Measurements from ENCODE around the gene TRABD2B.

Gene TRABD2B

DNA sequence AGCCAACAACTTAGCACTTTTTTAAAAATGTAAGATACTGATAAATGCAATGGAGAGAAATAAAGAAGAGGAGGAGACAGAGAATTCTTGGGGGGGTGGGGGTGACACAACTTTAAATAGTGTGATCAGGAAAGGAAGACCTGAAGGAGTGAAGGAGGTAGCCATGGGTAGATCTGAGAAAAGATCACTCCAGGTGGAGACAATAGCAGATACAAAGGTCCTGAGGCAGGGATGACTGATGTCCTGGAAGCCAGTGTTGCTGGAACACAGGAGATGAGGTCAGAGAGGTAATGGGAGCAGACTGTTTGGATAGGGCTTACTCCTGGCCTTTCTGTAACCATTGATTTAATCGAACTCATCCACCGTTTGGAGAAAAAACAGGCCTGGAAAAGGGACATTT lies 24.6 kb upstream of the TRABD2B start:
- no peak for DNase-seq (ENCODE audit: low read depth)

DNA sequence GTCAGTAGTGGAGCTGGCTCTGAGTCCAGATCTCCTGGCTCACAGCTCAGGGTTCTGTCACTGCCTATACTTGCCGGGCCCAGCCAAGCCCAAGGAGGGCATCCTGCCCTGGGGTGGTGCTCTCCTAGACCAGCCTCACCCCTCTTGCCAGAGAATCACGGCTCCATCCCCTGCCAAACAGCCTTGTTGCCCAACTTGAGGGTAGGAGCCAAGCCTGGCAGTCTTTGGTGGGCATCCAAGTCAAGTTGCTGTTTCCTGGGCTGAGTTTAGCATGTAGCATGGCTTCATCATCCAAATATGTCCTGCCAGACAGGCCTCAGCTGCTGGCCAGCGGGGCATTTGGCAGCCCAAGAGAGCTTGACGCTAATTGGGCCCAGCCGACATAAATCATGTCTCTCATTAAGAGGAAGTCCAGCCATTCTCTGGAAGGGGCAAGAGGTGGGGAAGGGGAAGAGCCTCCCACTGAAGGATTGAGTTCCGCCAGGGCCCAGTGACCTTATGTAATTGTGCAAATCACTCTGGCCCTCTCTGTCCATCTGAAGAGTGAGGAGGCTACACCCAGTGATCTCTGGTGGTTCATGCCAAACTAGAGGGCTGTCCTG lies 22.6 kb upstream of the TRABD2B start:
- DNase-seq (ENCODE audit: low read depth) = no peak

DNA sequence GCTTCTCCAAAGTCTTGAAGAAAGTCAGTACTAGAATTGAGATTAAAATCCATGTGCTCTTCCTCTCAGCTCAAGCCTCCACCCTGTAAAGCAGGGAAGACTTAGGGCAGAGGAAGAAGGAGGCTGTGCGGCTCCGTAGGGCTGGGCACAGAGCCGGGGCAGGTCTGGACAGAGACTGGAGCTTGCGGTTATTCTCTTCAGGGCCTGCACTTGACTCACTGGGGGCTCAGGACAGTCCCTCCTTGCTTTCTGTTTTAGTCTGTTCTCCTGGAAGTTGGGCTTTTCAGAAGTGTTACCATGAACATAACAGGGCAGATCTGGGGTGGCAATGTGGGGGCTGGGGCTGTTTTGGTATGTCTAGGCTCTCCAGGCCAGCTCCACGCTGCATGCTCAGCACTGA lies 21.6 kb upstream of the TRABD2B start:
- peak; percentile 45 for DNase-seq (ENCODE audit: low read depth)

DNA sequence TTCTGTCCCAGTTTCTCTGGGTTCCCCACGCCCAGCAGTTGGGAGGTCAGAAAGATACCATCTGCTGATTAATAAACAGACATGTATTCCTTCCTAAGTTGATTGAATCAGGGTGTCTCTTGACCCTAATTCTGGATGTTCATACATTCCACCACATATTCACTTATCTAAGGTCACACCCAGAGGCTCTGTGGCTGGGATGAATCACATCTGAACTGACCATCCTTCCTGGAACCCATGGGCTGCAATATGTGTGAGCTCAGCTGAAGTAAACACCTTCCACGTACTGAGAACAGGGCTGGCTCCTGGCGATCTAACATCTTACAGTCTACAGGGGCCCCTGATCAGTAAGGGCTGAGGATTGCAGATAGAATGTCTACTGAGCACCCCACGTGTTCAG lies 20.5 kb upstream of the TRABD2B start:
- DNase-seq (ENCODE audit: low read depth) = peak; percentile 98

DNA sequence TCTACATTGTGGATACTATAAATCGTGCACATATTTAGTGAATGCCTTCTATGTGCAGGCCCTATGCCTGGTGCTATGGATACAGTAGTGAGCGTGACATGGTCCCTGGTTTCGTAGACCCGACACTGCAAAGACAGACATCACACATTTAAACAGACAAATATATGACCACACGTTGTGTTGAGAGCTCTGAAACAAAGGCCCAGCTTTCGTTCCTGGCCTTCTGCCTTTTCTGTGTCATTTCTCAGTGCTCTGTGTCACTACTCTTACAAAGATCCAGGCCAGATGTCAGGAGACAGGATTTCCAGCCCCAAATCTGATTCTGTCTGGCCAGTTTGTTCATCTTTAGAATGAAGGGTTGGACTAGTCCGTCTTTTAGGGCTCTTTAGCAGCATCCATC lies 19.3 kb upstream of the TRABD2B start:
- DNase-seq (ENCODE audit: low read depth) = no peak

DNA sequence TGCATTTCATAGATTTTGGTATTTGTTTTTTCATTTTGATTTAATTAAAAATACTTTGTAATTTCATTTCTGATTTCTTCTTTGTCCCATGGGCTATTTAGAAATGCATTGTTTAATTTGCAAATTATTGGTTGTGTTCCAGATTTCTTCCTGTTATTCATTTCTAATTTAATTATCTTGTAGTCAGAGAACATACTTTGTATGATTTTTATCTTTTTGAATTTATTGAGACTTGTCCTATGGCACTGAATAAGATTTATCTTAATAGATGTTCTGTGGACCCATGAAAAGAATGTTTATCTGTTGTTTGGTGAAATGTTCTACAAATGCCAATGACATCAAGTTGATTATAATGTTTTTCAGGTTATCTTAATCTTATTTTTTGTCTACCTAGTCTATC lies 16.1 kb upstream of the TRABD2B start:
- DNase-seq (ENCODE audit: low read depth) = no peak

DNA sequence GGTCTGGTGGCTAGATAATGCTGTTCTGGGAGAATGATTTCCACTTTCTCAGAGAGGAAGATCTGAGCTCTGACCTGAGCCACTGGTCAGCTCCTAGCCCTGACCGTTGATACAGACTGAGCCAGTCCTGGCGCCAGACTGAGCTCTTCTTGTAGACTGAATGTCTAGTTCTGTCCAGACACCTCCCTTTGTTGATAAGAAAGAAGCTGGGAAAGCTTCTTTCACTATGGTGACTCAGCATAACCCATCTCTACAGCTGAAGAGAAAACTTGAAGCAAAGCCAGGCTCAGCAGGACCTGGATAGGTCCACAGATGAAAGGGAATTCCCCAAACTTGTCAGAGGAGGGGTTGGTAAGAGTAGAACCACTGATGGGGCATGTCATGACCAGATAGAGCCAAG lies 9.9 kb upstream of the TRABD2B start:
- DNase-seq (ENCODE audit: low read depth) = peak; percentile 94

DNA sequence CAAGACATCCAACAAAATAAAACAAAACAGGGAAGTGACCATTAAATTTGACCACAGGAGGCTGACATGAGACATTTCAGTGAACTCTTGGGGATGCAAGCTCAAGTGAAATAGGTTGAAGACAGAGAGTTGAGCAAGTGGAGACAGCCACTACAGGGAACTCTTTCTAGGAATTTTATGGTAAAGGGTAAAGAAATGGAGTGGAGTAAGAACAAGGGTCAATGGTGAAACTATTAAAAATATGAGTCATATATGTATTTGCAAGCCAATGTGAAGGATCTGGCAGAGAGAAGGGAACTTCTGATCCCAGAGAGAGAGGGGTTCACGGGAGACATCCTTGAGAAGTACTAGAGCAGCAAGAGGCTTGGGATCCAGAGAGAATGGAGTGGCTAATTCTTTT lies 9.1 kb upstream of the TRABD2B start:
- DNase-seq (ENCODE audit: low read depth) = peak; percentile 74

DNA sequence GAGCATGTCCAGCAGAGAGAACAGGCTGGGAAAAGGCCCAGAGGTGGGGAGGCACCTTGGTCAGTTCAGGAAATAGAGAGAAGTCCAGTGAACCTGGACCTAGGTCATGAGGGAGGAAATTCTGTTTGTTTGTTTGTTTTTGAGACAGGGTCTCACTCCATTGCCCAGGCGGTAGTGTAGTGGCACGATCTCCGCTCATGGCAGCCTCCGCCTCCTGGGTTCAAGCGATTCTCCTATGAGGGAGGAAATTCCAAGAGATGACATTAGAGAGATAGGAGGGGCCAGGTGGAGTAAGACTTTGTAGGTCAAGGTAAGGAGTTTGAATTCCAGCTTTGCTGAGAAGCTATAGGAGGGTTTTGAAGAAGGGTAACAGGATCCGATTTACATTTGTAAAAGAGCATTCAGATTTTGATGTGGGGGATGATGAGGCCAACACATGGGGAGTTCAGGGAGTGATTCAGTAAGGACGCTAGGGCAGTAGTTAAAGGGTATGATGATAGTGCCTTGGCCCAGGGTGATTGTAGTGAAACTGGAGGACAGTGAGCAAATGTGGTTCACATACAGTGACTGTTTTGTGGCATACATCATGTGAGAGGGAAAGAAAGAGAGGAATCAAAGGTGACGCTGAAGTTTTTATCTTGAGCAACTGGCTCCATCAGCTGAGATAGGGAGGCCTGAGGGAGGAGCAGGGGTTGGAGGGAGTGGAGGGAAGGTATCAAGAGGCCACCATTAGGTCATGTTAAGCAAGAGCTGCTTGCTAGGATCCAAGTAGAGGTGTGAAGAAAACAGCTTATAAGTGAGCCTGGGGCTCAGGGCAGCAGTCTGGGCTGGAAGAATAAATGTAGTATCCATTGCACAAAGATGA lies 8.3 kb upstream of the TRABD2B start:
- peak; percentile 69 for DNase-seq (ENCODE audit: low read depth)

DNA sequence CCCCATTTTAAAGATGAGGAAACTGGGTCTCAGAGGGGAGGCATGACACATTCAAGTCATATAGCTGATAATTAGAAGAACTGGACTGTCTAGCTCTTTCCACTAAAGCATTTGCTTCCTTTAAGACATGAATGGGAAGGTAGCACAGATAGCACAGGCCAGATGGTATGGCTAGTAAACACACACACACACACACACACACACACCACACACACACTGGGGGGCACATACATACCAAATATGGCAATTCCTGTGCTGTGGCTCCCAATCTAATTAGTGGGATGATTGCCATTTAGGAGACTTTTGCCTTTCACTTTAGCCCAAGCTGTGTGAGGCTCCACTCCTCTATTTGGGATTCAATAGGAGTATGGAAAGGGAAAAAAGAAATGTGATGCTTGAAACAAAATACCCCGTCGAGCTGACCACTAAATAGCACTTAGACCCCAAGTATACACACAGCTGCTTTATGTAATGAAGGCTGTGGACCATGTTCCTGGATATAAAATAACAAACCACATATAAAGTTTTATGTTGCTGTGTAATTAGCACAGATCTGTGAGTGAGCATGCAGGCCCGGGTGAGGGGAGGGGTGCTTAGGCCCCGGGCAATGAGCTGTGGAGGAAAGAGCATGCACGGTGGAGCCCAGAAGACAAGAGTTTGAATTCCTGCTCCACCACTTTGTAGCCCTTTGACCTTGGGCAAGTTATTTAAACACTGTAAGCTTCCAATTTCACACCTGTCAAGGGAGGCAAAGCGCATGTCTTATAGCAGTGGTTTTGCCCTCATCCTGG lies 6.8 kb upstream of the TRABD2B start:
- DNase-seq (ENCODE audit: low read depth) = no peak

DNA sequence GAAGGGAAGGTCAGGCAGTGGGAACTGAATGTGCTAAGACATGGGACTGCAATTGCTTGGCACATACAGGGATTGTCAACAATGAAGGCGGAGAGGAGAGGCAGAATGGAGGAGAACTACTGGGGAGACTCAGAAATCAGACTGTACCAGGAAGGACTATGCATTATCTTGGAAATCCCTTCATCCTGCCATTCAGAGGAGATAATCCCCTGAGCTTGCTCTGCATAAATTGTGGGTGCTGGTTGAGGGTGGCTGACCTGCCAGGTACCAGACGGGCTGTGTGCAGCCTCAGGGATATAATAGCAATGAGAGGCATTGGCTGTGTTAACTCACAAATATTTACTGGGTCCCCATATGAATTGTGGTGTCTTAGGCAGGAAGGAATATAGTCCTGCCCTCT lies 5.0 kb upstream of the TRABD2B start:
- DNase-seq (ENCODE audit: low read depth) = no peak

DNA sequence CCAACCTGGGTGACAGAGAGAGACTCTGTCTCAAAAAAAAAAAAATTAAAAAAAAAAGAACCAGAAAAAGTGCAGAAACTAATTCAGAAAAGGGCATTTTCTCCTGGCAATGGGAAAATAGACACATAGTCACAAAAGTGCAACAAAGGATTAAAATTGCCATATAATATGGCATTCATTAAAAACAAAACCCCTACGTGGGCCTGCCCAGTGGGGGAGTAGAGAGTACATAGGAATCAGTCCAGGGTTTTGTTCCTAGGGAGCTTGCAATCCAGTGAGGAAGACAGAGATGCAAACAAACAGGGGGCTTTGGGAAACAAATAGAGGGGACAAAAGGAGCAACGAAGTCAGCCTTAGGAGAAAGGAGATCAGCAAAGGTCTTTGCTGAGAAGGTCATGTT lies 4.5 kb upstream of the TRABD2B start:
- no peak for DNase-seq (ENCODE audit: low read depth)

DNA sequence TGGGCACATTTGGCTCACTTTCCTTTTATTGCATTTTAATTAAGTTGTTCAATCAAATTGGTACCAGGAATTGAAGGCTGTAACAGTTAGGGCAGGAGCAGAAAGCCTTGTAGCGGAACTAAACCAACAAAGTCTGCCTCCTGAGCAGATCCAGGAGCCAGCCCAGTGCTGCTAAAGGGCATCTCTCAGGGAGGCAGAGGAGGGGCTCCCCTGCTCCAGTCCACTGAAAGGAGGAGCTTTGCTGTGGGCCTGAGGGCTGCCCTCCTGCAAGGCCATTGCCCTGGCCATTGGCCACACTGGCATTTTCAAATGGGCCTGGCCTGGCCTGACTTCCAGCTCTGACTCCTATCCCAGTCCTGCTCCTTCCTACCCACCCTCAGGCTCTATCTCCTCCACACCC lies 3.7 kb upstream of the TRABD2B start:
- no peak for DNase-seq (ENCODE audit: low read depth)

DNA sequence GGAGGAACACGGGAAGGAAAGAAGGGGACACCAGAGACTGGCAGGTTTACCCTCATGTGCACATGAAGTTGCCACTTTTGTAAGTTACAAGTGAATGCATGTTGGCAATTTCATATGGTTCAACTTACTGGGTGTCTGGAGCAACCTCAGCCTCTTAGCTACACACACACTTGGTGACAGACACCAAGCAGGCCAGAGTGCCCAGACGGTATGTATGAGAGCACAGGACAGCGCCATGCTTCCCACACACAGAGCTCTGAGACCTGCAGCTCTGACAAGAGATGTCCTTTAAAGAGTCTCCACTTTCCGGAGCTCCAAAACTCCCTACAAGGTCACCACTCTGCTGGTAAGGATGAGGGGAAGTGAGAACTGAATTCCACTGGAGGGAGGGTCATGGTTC lies 1.9 kb upstream of the TRABD2B start:
- DNase-seq (ENCODE audit: low read depth) = no peak

DNA sequence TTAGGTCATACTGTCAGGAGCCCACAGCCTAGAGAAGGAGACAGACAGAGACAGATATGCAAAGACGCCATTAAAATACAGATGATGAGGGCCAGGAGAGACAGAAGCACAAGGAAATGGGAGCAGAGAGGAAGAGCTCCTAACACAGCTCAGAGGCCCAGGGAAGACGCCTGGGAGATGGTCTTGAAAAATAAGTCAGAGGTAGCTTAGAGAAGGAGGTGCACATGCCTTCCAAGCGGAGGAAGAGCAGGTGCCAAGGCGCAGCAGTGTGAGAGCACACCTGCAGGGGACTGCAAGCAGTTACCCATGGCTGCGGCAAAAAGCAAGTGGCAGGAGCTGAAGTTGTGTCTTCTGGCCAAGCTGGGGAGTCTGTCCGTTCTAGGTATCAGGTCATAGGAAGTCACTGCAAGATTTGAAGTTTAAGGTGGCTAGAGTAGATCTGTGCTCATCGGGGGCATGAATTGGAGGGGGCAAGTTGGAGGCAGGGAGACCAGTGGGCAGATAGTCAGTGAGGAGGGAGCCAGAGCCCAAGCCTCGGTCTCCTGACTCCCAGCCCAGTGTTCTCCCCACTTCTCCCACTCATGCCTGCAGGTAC lies 1.3 kb upstream of the TRABD2B start:
- DNase-seq (ENCODE audit: low read depth) = no peak

DNA sequence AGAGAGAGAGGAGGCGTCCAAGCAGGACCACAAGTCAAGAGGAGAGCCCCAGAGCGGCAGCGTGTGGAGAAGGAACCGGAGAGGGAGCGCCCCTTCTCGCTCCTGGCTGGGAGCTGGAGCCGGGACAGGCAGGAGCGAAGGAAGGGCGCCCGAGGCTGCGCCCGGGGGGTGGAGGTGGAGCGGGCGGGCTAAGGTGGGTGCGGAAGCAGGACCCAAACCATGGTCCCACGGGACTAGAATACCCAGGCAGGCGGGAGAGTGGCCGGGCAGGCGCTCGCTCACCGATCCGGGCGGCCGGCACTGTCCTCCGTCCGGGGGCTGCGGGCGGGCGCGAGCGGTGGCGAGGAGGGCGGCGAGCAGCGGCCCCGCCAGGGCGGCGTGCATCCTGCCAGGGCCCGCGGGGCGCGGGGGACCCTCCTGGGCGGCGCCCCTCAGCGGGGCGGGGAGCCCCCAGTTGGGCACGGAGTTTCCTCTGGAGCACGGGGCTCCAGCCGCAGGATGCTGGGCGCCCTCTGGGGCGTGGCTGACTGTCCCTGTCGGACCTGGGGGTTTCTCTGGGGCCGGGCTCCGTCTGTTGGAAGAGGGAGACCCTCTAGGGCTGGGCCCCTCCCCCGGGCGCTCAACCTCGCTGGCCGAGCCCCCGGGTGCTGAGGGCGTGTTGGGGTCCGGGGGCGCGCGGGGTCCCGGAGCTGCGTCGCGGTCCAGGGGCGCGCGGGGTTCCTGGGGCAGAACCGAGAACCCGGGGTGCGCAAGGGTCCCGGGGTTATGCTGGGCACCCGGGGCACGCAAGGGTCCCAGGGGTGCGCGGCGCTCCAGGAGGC lies 569 bp downstream of the TRABD2B start:
- no peak for DNase-seq (ENCODE audit: low read depth)

DNA sequence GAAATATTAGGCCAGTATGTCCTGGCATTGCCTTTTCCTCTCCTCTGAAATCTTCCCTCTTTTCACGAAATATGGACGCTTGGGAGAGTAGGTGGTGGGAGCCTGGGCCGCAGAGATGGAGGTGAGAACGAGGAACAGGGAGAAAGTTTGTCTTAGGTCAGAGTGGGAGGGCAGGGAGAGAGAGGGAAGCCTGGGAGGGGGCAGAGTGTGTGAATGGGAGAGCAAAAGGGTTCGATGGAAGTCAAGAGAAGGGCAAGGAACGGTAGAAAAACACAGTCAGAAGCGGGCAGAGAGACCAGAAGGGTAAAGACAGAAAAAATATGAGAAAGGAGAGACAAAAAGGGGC lies 1.2 kb downstream of the TRABD2B start:
- DNase-seq (ENCODE audit: low read depth) = no peak

DNA sequence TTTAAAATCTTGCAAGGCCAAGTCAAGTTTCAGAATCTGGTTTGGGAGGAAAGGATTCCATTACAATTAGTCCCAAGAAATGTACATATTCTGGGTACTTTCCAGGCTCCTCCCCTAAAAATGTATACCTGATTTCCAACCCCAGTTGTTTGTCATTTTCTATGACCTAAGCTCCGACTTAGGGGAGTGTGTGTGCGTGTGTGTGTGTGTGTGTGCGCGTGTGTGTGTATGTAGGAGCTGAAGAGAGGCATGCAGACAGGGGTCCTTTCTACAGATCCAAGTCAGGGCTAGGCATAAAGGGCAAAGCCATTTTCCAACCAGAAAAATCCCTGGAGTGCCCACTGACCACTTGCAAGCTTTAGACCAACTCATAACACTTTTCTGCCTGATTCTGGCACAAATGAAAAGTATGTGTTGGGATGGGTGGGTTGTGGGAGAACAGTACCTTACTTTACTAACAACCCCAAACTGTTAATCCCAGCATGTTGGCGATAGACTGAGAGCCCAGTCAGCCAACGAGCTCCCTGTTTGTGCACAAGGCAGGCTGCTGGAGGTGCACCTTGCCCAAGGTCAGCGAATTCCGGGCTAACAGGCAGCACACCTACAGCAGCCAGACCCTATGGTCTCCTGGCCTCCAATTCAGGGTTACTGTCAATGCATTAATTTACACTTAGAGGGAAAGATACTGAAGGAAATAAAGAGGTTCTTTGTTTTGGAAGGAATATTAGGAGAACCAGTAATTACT lies 1.7 kb downstream of the TRABD2B start:
- no peak for DNase-seq (ENCODE audit: low read depth)

DNA sequence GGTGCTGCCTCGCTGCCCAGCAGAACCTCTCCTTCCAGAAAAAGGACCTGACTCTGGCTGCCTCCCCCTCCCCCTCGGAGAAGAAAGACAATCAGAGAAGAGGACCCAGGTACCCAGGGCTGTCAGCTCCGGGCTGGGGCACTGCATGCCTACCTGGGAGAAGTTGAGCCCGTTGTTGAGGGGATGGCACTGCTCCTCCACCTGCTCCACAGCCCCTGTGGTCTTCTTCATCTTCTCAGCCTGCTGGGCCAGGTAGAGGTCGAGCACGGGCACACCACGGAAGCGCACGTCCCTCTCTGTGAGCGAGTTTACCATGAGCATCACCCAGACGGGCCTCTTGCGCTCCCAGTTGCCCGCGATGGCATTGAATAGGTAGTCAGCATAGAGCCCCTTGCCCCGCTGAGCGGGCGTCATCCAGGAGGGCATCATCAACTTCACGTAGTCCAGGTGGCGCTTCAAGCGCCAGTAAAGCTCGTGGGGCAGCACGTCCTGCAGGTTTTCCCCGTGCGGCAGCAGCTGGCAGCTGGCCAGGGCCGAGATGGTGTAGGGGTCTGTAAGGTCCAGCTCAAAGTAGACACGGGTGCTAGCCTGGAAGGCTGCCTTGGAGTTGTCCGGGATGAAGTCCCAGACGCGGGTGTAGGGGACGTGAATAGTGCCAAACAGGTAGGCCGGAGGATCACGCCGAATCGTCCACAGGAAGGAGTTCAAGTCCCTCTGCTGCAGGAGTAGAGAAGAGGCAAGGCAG lies 3.1 kb downstream of the TRABD2B start:
- no peak for DNase-seq (ENCODE audit: low read depth)

DNA sequence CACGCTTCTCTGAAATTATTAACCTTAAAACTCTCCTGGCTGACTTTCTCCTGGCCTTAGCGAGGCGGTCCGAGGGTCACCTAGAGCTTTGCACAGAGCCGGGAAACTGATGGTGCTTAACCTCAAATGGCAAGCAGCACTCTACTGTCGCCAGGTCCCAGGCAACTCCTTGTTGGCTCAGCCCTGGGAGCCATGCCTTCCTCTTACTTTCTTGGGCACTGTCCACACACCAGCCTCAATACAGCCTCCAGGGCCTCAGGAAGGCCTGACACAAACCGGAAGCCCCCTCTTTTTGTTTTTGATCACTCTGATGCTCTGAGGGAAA lies 3.8 kb downstream of the TRABD2B start:
- no peak for DNase-seq (ENCODE audit: low read depth)

Measured in amniotic epithelial cell (primary cell).